ENCODE results near the gene NUP50.

NUP50 gene

DNA sequence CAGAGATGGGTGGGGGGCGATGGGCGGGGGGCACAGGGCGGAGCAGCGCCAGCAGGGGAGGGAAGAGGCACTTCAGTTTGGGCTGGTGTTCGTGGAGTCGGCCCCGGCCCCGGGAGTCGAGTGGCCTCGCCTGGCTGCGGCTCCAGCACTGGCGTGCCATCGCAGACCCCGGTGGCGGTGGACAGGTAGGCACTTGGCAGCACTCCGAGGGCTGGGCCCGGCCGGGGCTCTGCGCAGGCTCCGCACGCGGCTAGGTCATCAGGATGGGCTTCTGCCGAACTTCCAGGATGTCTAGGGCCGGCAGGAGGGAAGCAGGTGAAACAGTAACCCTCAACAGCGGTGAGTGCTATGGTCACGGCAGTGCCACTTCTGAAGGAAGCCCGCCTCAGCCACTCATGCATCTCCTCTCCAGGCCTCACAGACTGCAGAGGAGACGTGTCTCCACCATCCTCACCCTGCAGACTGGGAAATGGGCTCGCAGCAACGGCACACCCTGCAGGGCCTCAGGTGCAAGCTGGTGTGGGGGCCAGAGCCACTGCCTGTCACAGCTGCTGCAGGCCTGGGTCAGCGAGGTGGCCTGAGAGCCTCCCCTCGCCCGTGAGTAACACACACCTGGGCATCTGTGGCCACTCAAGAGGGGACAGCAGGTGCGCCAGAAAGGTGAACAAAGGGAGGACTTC is 33.3 kb downstream of the NUP50 start:
- DNase-seq, result no peak

DNA sequence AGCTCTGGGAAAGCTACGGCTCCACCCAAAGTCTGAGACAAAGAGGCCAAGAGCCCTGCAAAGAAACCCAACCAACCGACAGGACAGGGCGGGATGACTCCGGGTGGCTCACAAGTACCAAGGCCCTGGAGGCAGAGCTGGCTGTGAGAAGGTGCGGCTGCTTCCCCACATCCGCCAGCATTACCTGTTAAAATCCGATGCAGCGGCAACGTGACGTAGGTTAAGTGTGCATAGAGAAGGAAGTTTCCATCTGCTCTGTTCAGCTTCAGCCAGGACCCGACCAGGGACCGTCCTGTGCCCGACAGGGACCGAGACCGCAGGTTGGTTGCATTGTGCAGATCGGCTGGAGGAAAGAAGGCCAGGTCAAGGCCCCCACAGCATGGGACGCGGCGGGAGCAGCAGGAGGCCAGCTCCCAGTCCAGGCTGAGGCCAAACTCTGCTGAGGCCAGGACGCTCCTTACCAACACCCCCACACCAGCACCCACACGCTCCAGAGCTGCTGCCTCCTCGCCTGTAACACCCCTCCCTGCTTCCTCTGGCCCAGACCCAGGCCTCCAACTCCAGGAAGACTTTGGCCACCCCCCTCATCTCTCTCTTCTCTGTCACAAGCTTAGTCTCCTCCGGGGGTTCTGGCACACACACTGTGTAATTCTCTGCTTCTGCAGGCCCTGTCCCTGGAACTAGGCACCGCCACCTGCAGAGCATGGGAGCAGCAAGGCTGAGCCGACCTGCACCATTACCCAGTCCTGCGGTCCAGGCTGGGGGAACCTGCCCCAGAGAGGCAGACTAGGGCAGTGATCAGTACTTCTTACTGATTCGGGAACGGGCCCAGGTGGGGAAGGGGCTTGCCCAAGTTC is 34.1 kb downstream of the NUP50 start:
- no peak for DNase-seq

DNA sequence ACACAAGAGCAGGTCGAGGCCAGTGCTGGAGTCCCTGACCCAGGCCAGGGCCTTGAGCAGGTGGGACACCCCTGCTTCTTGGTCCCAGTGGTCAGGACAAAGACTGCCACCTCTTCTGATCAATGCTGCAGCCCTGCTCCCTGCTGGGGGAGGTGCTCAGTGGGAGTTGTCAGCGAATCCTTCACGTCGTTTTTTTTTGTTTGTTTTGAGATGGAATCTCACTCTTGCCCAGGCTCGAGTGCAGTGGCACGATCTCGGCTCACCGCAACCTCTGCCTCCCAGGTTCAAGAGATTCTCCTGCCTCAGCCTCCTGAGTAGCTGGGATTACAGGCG is 34.7 kb downstream of the NUP50 start:
- no peak for DNase-seq

DNA sequence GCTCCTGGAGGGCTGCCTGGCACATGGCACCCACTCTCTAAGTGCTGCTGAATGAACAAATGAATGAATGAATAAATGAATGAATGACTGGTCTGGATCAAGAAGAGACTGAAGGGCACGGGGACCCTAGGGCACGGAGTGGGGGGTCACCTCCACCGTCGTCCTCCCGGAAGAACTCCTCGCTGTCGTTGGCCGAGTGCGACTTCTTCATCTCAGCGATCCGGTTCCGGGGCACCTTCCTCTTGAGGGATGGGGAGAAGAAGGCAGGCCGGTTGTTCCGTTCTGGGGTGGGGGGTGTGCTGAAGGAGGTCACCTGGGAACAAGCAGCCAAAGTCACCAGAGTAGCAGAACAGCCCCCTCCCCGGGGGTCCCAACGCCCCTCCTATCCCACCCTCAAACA is 36.0 kb downstream of the NUP50 start:
- no peak for DNase-seq

DNA sequence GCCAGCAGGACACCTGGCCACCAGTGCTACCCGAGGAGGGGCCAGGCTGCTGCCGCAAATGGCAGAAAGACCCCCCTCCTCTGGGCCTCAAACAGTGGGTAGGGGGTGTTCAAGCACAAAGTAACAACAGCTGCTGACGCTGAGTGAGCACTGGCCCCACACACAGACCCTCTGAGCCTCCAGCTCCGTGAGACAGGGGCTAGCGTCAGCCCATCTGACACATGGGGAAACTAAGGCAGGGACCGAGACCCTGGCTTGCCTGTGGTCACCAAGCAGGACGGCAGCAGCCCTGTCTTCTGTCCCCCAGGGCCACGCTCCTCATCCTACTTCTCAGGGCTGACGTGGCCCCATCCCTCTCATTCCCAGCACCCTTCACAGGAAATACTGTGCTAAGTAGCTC is 36.5 kb downstream of the NUP50 start:
- no peak for DNase-seq

DNA sequence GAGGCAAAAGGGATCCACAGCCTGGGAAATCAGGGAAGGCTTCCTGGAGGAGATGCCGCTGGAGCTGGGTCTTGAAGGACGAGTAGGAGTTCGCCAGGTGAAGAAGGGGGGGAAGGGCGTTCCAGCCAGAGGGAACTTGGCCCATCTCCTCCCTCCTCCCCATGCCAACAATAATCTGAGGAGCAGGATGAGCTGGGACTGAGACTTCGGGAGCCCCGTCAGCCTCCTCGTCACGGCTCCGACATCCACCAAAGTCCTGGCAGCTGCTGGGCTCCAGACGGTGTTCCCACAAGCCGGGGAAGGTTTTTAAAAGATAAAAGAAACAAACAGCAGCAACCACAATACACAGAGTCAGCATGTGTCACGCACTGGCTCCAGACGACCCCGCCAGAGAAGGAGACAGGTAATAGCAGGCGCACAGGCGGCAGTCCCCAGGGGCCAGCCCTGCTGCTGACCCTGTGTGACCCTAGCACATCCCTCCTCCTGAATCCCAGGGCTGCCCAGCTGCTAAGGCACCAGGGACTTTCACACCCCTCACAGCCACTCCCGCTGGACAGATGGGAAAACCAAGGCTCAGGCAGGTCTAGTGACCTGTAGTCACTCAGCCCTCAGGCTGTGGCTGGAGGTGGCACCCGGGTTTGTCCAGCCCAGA is 37.3 kb downstream of the NUP50 start:
- DNase-seq, result no peak

DNA sequence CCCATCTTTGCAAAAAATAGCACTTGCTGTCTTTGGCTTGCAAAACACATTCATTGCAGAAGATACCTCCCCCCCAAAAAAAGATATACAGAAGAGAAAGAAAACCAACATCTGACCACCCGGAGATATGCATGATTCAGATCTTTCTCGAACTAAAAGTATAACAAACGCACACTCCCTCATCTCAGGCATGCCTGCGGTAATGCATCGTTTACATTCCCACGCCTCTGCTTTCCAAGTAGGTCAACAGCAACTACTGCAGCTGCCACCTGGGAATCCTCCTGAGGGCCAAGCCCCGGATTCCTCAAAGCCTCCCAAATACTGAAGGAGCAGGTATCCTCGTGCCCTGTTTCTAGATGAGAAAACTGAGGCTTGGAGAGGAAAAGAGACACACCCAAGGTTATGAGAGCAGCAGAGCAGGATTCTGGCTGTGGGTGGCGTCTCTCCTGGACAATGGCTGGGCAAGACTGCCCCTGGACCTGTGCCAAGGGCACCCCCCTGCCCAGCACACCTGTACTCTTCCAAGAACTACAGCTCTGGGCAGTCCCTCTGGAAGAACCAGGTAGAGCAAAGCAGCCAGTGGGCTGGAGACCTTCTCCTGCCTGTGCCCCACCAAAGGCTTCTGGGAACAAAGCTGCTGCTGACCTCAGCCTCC is 38.1 kb downstream of the NUP50 start:
- DNase-seq, result no peak

DNA sequence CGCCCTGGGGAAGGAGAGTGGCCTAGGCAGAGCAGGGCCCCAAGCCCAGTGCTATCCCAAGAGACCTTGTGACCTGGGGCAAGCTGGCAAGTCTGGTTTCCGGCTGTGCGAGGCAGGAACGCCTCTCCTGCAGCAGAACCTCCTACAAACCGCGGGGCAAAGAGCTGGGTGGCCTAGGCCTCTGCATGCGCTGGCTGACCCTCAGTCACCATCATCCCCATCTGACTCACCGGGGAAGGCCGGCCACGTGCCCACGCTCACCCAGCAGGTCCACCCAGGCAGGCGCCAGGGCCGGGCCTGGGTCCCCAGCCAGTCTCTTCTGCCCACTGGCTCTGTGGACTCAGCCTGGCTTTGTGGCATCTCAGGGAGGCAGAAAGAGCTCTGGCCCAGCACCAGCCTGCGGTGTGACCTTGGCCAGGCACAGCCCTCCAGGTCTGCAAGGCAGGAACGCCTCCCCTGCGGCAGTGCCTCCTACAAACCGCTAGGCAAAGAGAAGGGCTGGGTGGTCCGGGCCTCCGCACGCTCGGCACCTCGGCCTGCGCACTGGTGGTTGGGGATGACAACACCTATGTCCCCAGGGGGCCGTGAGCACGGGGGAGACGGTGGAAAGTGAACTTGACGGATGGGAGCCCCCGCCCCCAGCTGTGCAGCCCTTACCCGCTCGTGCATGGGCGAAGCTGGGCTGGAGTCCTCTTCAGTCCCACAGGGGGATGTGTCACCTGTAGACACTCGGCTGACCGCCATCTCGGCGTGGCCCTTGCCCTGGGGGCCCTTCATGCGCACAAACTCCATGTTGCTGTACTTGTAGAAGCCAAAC is 38.8 kb downstream of the NUP50 start:
- no peak for DNase-seq

DNA sequence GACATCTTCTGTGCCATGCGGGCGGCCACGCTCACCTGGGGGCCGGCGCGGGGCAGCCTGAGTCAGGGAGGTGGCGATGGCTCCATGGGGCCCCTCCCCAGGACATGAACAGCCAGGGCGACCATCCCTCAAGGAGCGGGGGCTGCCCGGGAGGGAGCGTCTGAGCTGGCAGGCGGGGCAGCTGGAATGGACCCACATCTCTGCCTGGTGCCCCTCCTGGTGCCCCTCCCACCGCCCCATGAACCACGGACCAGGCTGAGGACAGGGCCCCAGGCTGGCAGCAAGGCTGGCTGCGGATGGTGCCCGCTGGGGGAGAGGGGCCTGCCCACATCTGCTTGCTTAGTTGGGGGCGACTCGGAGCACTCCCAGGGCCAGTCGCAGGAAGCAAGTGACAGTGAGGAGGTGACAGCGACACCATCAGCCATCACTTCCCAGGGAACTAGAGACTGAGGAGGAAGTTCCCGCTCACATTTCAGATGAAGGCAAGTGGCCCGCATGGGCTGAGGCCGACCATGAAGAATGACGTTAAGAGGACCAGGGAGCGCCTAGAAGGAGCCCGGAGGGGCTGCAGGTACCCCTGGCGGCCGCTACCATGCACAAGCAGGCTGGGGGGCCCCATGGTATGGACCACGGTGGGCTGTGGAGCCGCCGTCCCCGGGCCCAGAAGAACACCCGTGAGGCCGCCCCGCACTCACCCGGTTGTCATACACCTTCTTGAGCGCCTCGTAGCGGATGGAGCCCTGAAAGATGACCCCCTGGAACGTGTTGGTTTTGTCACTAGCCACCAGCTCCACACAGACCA is 39.6 kb downstream of the NUP50 start:
- DNase-seq, result no peak

DNA sequence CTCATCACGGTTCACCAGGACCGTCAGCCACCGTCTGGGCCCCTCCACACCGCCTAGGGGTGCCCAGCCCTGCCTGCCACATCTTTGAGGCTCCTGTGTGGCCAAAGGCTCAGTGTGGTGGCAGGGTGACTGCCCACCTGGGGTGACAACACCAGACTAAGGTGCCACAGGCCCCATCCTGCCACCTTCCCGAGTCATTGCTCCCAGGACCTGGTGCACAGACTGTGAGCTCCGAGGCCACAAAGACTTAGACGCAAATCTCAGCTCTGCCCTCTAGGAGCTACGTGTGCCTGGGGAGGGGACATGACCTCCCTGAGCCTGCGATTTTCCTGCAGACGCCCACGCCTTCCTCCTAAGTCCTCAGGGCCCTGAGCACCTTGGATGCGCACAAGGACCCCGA is 40.5 kb downstream of the NUP50 start:
- no peak for DNase-seq

DNA sequence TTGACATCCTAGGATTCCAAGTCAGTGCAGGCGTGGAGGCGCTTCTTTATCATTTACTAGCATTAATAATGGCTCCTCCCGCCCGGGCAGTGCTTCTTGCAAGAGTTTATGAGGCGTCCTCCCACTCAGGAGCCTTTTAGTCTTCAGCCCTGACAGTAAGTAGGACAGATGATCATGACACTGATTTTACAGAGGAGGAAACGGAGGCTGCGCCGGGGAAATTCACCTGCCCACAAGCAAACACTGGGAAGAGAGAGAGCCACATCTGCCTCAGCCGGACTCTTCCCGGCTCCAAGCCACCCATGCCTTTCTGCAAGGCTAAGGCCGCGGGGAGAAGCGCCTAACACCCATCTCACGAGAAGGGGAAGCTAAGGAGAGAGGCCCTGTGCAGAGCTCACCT is 41.1 kb downstream of the NUP50 start:
- no peak for DNase-seq

DNA sequence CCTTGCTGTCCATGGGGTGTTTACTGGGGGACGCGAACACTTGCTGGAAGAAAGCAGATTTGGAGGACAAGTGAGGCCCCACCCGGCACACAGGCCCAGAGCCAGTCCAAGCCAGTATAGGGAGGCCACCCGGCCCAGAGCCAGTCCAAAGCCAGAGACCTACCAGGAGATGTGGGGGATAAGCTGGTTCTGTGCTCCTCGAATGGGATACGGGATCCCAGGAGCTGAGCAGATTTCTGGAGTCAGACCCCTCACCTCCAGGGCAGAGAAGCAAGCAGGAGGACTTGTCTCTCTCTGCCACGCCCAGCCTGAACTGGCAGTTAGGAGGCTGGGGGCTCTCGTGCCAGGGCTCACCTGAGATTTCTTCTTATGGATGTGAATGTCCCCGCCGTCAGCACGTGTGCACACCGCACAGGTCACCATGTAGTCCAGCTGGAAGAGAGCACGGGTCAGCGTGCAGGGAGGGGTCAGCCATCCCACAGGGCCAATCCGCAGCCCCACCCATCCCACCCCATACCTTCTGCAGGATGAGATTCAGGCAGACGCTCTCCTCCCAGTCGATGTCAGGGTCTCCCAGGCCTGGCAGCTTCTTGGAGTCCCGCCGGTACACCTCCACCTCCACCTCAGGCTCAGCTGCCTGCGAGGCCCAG is 41.7 kb downstream of the NUP50 start:
- no peak for DNase-seq

DNA sequence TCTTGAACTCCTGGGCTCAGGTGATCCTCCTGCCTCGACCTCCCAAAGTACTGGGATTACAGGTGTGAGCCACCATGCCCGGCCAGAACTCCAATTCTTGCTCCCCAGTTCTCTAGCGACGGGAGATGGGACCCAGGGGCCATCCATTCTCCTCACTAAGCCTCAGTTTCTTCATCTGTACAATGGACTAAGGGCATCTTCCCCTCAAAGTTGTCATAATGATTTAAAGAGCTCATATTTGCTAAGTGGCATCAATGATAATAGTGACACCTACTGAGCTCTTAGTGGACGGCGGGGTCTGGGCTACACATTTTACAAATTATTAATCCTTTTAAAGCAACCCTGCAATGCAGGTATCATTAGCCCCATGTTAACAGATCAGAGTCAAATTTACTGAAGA is 42.5 kb downstream of the NUP50 start:
- no peak for DNase-seq

DNA sequence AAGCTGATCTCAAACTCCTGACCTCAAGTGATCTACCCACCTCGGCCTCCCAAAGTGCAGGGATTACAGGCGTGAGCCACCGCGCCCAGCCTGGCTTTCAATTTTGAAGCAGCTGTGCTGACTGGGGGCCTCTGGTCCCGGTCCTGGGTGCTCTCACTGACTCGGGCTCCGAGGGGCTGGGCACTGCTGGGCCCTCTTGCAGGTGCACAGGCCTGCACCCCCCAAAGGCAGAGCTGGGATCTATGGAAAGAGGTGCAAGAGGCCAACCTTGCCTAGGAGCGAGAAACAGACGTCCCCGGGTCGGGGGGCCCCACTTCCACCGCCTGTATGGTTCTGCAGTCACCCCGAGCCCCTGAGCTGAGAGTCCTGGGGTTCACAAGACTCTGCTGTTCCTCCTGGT is 43.8 kb downstream of the NUP50 start:
- DNase-seq, result no peak

DNA sequence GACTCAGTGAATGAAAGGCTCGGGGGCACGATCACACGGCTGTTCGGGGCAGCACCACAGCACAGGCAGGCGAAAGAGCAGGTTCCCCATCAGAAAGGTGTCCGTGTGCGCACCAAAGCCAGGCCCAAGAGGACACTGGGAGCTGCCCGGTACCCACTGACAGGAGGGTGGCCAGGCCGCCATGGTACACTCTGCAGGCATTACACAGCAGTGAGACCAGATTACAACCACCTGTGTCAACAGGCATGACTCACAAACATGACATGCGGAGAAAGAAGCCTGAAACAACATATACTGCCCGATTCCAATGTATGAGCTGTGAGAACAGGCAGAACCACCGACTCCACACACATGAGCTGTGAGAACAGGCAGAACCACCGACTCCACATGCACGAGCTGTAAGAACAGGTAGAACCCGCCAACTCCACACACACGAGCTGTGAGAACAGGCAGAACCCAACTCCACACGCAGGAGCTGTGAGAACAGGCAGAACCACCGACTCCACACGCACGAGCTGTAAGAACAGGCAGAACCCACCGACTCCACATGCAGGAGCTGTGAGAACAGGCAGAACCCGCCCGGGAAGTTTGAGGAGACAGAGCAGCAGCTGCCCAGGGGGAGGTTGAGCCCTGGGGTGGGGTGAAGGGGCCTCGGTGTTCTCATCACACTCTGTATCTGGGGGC is 44.4 kb downstream of the NUP50 start:
- DNase-seq, result peak; percentile 65

DNA sequence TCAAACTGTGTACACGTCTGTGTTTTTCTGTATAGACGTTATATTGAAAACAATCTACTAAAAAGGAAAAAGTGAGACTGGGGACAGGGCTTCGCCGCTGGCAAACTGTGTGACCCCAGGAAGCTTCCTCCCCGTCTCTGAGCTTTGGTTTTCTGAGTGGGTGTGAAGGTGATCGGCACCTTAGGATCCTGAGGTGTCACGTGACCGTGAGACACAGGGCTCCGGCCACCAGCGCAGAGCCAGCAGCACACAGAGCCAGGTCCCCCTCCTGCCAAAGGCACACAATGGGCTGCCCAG is 44.9 kb downstream of the NUP50 start:
- no peak for DNase-seq

DNA sequence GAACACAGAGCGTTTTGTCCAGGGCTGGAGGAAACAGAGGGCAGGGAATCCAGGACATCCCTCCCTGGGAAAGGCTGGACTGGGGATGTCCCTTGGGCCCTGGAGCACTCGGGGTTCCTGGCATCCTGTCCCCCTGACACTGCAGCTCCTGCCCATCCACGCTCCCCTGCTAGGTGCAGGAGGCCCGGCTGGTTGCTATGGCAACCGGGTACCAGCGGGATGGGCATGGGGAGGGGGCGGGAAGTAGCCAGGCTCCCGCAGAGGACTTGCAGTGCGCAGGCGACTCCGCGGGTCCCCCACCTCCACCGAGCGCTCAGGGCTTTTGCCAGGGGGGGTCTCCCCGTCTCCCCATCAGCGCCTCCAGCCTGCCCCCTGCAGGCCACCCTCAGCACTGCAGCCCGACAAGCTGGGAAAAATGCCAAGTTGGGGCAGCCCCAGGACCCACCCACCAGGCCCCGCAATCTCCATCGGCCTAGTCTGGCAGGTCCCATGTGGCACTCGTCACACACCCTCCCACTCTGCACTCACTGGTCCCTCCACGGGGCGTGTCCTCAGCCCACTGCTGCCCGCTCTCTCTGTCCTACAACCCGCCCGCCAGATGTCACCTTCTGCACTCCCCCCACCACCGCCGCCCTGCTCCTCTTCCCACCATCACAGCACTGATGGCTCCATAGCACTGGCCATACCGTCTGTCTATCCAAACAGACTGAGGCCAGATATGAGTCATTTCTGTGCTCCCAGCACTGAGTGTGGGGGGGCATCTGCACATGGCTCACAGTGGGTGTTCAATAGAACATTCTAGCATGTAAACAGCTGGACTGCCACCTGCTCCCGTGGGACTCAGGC is 45.5 kb downstream of the NUP50 start:
- no peak for DNase-seq

DNA sequence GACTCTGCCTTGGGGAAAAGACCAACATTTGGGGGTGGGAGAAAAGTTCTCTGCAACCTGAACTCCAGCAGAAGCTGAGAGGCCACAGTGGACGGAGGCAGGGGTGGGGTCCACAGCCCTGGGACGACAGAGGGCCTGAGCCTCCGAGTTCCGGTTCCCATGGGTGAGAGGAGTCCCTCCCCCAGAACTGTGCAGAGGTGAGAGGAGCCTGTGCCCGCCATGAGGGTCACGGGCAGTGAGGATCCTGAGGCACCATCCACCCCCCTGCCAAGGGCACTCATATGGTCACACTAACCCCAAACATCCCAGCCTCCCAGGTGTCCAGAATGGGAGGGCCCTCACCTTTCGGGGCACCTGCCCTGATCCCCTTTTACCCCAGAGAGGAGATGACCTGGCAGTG is 46.4 kb downstream of the NUP50 start:
- no peak for DNase-seq

DNA sequence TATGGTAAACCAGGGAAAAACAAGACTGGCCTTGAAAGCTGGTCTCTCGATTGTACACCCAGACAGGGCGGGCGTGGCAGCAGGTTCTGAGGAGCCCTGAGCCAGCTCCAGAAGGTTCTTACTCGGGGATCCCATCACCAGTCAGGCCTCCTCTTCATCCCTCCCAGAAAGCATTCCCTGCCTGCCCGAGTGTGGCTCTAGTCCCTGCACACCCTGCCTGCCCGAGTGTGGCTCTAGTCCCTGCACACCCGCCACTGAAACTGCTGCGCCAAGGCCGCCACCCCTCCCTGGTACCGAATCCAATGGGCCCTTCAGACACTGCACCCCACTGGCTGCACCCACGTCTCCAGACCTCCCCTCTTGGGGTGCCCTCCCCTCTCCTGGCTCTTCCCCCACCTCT is 46.9 kb downstream of the NUP50 start:
- DNase-seq, result no peak

DNA sequence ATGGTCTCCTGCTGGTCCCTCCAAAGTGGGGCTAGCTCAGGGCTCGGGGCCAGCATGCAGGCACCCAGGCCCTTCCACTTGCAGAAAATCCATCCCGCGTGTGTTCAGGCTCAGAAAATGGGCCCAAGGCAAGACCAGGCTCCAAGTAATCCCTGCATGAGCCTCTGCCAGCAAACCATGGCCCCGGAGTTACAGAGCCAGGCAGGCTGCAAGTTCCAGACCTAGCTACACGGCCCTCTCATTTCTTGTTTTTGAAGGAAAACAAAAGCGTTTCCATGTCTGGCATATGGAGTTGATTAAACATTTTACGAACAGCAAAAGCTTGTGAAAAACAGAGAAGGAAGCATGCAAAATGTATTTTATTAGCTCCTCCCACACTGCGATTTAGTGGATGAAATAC is 47.3 kb downstream of the NUP50 start:
- DNase-seq, result no peak

All from SHP77 treated with DMSO at 0.1 percent for 48 hours (cell line).